22Rv1 (cell line): Measurements from ENCODE around the gene STK38.
A peak's percentile ranks its signal among the peaks of the same experiment; 100 is the strongest.

ENCODE experiments used
- H3K27ac ChIP-seq: fragments of 450-650 bp; 2 replicates; pipeline ENCODE4 v1.5.1; 2017
- CTCF ChIP-seq: fragments of 450-650 bp; IDR thresholded peaks from 2 replicates; pipeline ENCODE4 v1.5.1; 2017; ENCODE audit warnings: mild to moderate bottlenecking
- ZFX ChIP-seq: fragments of 450-650 bp; IDR thresholded peaks from 2 replicates; pipeline ENCODE4 v1.6.1; 2017; ENCODE audit warnings: antibody characterized with exemption, borderline replicate concordance

The STK38 gene

GRCh38 chr6:36547646-36548400 lies 544 bp upstream of the STK38 start:
- H3K27ac ChIP-seq: peak overlapping the region; percentile 64; the same call in 1 of the 2 replicates

DNA sequence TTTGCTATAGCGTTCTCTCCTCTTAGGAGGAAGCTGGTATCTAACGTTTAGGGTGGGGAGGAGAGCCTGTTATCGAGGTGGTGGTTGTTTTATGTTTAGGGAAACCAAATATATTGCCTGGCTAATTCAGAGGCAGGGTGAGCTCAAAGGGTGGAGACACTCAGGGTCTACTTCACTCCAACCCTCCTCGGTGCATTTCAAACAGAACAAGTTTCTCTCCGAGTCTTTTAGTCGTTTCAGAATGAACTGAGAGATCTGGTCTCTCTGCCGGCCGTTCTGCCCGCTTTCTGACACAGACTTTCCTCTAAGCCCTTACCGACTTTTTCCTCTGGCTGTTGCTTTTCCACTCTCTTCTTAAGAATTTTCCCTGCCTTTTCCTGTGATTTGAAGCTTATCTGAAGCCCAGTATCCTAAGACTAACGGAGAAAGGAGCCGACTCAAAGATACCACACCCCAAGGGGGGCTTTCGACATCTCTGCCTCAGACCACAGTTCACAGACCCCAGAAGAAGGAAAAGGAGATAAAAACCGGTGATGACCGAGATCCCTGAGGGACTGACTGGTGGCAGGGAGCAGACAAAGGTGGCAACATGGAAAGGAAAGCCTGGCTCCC lies 865 bp downstream of the STK38 start:
- no peak for TF ChIP-seq CTCF
- TF ChIP-seq ZFX: no peak
- H3K27ac ChIP-seq: peak overlapping the region; percentile 64

More at GRCh38 chr6:36547646-36548400, 544 bp upstream of the STK38 start:
- TF ChIP-seq CTCF (no peak), ZFX (no peak)

DNA sequence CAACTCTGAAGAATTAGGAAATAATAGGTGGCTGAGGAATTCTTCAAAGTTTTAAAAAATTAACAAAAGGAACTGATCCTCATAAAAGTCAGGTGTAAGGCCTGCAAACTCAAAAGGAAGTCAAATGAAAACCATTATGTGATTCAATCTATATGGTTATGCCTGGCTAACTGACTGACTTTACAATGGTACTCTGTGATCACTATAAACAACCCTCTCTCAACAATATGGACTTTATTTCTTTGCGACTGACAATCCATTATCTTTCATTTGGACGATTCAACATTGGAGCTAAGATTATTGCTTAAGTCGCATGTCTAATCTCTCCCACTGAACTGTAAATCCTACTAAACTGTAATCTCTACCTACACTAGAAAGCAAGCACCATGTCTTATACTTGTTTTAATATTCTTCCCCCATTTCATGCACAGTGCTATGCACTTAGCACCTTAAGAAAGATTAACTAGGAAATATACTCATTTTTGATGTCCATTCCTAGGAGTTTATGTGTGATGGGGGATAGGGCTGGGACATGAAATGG lies 1.4 kb downstream of the STK38 start:
- TF ChIP-seq CTCF (no peak), ZFX (no peak)
- H3K27ac ChIP-seq: no peak overlapping the region

DNA sequence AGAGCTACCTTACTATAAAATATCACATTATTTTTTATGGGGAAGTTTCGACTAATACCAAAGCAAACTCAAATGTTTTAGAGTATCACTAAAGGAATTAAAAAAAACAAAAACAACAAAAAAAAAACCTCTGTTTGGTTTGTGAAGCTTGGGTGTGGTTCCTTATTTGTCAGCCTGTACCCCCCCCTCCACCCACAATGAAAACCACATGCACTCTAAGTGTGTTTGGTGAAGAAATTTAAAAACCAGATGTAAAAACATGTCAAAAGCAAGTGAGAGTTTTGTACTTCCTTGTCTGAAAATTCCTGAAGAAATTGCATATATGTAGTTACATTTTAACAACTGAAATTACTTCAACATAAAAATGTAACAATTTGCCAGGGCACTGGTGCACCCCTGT lies 3.1 kb downstream of the STK38 start:
- no peak for TF ChIP-seq ZFX
- no peak for TF ChIP-seq CTCF
- no peak overlapping the region for H3K27ac ChIP-seq

GRCh38 chr6:36542041-36542440 lies 5.2 kb downstream of the STK38 start:
- H3K27ac ChIP-seq: no peak overlapping the region
- TF ChIP-seq ZFX (no peak), CTCF (no peak)

DNA sequence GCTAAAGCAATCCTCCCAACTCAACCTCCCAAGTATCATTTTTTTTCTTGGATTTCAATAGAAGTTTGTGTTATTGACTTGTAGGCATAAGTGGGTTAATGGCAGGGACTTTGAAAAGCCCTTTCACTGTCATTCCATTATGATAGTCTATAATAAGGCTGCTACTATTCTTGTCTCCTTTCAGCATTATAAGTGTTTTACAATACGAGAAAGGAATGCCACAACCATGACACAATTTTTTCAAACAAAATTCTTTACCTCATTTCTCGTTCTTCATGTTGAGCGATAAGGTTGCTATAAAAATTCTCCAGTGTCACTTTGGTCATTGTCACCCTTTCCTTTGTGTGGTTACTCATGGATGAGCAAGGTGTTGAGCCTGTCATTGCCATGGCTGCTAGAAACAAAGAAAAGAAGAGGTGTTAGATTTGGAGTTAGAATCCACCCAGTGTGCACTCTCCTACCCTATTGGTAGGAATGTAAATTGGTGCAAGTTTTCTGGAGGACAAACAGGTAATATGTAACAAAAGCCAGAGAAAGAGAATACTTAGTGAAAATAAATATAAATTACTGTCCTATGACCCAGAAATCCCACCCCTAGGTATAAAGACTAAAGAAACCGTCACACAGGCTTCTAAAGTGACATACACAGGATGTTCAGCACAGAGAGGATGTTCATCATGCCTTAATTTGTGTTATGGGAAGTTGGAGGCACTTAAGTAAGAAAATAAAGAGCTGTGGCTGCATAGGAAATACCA lies 7.3 kb downstream of the STK38 start:
- no peak overlapping the region for H3K27ac ChIP-seq

More for the DNA sequence above, 7.3 kb downstream of the STK38 start:
- TF ChIP-seq ZFX: no peak
- TF ChIP-seq CTCF: no peak
